Fibroblast of villous mesenchyme (primary cell): ENCODE measurements around the gene HIVEP3. TPM values are rescaled to one million over a fixed set of nuclear protein-coding genes. Genes with fewer than 3 reads are reported as not detected.

Experiments used
- DNase-seq: peaks from one replicate; pipeline ENCODE4 v3.0.0-alpha.2; 2010; ENCODE audit warnings: low read depth
- H3K4me3 ChIP-seq: 2 replicates; pipeline ENCODE4 v1.5.1; 2011; ENCODE audit warnings: low read depth, mild to moderate bottlenecking, low read length
- total RNA-seq: library from RNA; depleted of rRNA; stranded (reverse); fragments of >200 nt; gene quantifications from 2 replicates; pipeline ENCODE4 v1.2.3, GENCODE V29; 2012
- TF ChIP-seq, protein P1 (sequence below): IDR thresholded peaks from 2 replicates; pipeline ENCODE4 v1.5.1; 2012; ENCODE audit warnings: low read depth, mild to moderate bottlenecking, low read length; ENCODE audit not compliant: insufficient read depth

HIVEP3 gene
- total RNA-seq, 1 donor, result 0.86 TPM

DNA sequence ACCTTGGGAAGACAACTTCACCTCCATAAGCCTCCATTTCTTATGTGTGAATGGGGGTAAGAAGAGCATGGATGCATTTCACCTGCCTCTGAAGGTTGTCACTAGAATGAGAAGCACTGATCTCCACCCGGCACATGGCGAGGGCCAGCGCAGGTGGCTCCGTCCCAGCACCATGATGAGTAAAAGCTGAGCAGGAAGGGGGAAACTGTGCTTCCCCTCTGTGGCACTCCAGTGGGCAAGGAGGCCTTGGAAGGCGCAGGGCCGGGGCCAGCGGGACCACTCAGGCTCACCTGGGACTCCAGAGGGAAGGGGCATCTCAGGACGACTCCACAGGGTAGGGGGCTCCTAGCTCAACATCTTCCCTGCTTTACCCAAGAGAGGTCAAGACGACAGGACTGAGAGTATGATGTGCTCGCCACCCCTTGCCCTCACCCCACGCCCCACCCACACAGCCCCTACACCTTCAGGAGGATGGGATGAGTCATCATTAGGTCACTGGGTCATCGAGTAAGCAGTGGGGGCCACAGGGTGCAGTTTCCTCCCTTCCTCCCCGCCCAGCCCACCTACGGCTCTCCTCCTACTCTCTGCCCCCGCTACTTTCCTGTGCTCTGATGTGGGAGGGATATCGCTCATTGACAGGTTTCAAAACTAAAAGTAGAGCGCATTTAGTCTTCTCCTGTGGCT lies 112.1 kb downstream of the HIVEP3 start:
- TF ChIP-seq, protein P1, sequence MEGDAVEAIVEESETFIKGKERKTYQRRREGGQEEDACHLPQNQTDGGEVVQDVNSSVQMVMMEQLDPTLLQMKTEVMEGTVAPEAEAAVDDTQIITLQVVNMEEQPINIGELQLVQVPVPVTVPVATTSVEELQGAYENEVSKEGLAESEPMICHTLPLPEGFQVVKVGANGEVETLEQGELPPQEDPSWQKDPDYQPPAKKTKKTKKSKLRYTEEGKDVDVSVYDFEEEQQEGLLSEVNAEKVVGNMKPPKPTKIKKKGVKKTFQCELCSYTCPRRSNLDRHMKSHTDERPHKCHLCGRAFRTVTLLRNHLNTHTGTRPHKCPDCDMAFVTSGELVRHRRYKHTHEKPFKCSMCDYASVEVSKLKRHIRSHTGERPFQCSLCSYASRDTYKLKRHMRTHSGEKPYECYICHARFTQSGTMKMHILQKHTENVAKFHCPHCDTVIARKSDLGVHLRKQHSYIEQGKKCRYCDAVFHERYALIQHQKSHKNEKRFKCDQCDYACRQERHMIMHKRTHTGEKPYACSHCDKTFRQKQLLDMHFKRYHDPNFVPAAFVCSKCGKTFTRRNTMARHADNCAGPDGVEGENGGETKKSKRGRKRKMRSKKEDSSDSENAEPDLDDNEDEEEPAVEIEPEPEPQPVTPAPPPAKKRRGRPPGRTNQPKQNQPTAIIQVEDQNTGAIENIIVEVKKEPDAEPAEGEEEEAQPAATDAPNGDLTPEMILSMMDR, result no peak
- no peak for DNase-seq
- H3K4me3 ChIP-seq, result no peak overlapping the region

DNA sequence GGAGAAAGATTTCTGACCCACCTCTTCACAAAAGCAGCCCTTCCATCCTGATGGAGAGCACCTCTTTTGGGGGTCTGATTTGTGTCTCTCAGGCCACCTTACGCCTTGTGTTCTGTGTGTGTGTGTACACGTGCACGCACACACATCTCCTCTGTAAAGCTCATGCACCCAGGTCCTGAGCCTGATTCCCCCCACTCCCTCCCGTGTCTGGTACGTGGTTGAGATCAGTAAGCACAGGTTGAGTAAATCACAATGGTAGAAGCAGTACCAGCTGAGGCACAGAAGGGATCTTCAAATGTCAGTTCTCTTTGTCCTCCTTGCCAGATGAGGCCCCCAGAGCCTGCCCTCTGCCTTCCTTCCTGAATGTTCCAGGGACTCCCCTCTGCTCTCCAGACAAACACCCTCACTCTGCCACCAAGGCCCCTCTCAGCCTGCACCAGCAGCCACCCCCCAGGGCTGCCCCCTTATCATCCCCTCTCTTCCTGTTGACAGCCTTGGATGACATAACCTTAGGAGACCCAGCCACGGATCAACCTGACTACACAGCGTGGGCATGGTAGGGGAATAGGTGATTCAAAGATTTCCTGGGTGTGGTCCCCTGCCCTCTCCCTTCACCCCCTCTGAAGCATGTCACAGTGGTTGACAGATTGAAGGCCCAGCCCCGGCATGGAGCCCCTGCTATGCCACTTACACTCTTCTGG lies 112.8 kb downstream of the HIVEP3 start:
- TF ChIP-seq, protein P1, result no peak

DNA sequence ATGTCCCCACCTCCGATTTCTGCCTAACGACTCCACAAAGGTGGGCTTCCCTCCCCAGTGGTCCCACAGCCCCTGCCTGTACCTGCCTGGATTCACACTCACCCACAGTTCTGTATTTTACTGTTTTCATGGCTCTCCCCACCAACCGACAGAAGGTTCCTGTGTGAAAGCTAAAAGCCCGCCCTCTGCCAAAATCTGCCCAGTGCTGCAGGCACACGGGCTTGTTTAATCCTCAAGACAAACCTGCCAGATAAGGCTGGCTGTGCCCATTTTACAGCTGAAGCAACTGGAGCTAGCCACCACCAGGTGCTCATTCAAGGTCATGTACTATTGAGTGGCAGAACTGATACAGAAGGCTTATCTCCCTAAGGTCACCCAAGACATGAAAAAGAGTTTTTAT lies 114.5 kb downstream of the HIVEP3 start:
- TF ChIP-seq, protein P1, result no peak
- DNase-seq, result no peak

More for the DNA sequence above, 112.8 kb downstream of the HIVEP3 start:
- DNase-seq, result no peak
- H3K4me3 ChIP-seq, result no peak overlapping the region

DNA sequence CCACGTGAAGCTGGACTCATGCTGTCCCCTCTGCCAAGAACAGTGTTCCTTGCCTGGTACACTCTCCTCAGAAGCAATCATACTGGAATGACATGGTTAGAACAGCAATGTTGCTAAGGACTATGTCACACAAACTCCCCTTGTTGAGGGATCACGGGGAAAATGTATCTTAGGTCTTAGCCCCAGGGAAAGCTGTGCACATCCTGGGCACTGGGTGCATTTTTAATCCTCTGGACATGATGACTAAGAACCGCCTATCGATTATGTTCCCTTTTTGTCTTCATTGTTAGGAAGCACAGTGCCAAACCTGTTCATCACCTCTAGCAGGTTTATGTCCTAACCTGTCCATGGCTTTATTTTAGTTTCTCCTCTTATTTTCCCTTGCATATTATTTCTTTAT lies 115.1 kb downstream of the HIVEP3 start:
- H3K4me3 ChIP-seq, result no peak overlapping the region
- TF ChIP-seq, protein P1, result no peak
- no peak for DNase-seq

More for the DNA sequence above, 114.5 kb downstream of the HIVEP3 start:
- H3K4me3 ChIP-seq, result no peak overlapping the region

DNA sequence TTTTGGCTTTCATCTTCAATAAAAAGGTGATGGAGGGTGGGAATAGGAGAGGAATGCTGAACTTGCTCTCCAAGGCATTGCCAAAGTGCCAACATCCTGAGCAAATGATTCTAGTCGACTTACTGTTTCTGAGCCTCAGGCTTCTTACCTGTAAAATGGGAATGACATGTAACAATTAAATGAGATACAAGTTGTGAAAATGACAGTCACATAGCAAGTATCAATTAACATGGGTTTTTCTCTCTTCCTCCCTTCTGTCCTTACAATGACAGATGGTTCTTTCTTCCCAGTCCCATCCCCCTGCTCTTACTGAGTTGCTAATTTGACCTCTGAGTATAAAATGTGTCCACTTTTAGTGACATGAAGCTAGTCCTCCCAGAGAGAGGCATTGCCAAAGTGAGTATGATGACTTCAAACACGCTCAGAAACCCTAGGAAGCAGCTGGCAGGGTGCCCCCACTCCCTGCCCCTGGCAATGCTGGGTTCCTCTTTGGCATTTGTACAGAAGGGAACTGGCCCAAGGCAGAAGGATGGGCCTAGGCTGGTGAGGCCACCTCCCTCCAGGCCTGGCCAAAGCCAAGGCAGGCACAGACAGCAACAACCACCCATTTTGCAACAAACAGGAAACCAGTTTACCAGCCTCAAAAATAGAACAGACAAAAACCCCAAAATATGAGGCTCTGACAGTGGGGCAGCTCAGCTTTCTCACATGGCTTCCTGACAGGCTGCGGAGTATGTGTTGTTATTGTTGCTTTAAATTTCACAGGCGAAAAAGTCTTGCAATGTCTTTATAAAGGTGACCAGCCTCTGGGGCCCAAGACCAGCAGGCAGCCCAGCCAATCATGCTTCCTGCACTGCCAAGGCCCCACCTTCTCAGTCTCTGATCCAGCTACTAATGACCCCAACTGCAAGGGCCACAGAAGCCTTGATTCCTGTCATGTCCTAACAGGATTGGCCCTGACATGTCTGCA lies 115.9 kb downstream of the HIVEP3 start:
- no peak overlapping the region for H3K4me3 ChIP-seq
- TF ChIP-seq, protein P1, result no peak
- no peak for DNase-seq

DNA sequence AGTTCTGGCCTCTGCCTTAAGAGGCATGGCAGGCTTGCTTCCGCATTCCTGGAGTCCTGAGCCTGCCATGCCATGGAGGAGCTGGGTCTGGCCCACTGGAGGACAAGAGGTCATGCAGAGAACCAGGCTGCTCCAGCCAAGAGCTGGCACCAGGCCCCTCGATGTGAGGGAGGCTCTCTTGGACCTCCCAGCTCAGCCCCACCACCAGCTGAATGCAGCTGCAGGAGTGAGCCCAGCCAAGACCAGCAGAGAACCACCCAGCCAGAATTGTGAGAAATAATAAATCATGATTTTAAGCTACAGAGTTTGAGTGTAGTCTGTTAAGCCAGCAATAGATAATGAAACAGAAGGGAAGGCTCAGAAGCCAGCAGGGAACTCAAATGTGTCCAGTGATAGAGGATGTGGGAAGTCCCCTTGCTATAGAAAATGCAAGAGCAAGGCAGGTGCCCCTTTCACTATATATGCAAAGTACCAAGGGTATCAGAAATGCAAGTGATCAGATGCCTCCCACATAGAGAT lies 118.4 kb downstream of the HIVEP3 start:
- DNase-seq, result no peak
- TF ChIP-seq, protein P1, result no peak
- H3K4me3 ChIP-seq, result no peak overlapping the region
